Spleen (tissue), 7 donors: ENCODE results near the gene ATG4D.
"Not testable (repeated sequence)": the region's sequence is repeated elsewhere in the genome, so short reads cannot be mapped to it uniquely, and the experiment has no call there.

Experiments
- POLR2A ChIP-seq, 3 donors: fragments of 450-650 bp; IDR thresholded peaks; one replicate each; pipeline ENCODE4 v1.5.1; 2017; ENCODE audit warnings: antibody characterized with exemption in 3 of 3, mild to moderate bottlenecking in 1 of 3
- POLR2AphosphoS5 ChIP-seq, 3 donors: sonication (generic); formaldehyde crosslinking; IDR thresholded peaks; one replicate each; pipeline ENCODE4 v1.5.1; 2017; ENCODE audit warnings: antibody characterized with exemption in 3 of 3
- TF ChIP-seq, protein P1 (sequence below), 11 experiments: fragments of 200-600 bp in 7 of 11; fragments of 450-650 bp in 4 of 11; sonication (generic) in 4 of 11; IDR thresholded peaks in 8 of 11; conservative IDR thresholded peaks in 3 of 11; 1 replicate in 7 of 11; 2 replicates in 4 of 11; pipeline versions ENCODE4 v1.4.0 to v1.8.0; 2016 to 2021; ENCODE audit warnings: antibody characterized with exemption in 11 of 11, inconsistent platforms in 4 of 11, mild to moderate bottlenecking in 1 of 11
- donor health status: DM: no; HTN: no; CAD: no; lungs with moderate emphysema.
- donor health status: DM: no; HTN: no; CAD: no.
- donor health status: DM: no; HTN: no; CAD: no.

GRCh38 chr19:10551006-10551405 lies 7.3 kb downstream of the ATG4D start:
- TF ChIP-seq, protein P1, sequence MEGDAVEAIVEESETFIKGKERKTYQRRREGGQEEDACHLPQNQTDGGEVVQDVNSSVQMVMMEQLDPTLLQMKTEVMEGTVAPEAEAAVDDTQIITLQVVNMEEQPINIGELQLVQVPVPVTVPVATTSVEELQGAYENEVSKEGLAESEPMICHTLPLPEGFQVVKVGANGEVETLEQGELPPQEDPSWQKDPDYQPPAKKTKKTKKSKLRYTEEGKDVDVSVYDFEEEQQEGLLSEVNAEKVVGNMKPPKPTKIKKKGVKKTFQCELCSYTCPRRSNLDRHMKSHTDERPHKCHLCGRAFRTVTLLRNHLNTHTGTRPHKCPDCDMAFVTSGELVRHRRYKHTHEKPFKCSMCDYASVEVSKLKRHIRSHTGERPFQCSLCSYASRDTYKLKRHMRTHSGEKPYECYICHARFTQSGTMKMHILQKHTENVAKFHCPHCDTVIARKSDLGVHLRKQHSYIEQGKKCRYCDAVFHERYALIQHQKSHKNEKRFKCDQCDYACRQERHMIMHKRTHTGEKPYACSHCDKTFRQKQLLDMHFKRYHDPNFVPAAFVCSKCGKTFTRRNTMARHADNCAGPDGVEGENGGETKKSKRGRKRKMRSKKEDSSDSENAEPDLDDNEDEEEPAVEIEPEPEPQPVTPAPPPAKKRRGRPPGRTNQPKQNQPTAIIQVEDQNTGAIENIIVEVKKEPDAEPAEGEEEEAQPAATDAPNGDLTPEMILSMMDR (IDR thresholded peaks at IDR 0.05 in 8 of 11, conservative IDR thresholded peaks at IDR 0.05 in 3 of 11) = not testable (repeated sequence)
- TF ChIP-seq POLR2A, POLR2AphosphoS5 (IDR thresholded peaks at IDR 0.05): not testable (repeated sequence)
